SU-DHL-6 (cell line): Measurements from ENCODE around the gene RAD51B.

Experiments used
- H2AFZ ChIP-seq: fragments of 200-600 bp; sonication (generic); 2 replicates; pipeline ENCODE4 v1.6.1; 2014; ENCODE audit warnings: low read depth, mild to moderate bottlenecking, moderate library complexity, mixed read lengths, antibody characterized with exemption, low read length; ENCODE audit not compliant: severe bottlenecking
- H3F3A ChIP-seq: fragments of 200-600 bp; shearing (Covaris generic); 2 replicates; pipeline ENCODE4 v1.6.0; 2016; ENCODE audit warnings: antibody characterized with exemption, mild to moderate bottlenecking; ENCODE audit not compliant: insufficient read depth
- H3K27ac ChIP-seq: fragments of 200-600 bp; sonication (generic); 2 replicates; pipeline ENCODE4 v1.5.1; 2016; ENCODE audit warnings: low read depth, mild to moderate bottlenecking, low read length, moderate library complexity, mixed read lengths
- H3K27me3 ChIP-seq: fragments of 200-600 bp; sonication (generic), shearing (Covaris generic); 2 replicates; pipeline ENCODE4 v1.6.0; 2014; ENCODE audit warnings: mild to moderate bottlenecking, low read length
- H3K36me3 ChIP-seq: fragments of 200-600 bp; sonication (generic); 2 replicates; pipeline ENCODE4 v1.6.1; 2014; ENCODE audit warnings: mild to moderate bottlenecking, low read length, mixed read lengths
- H3K4me2 ChIP-seq: fragments of 300-600, 200-600 bp; shearing (Covaris generic), sonication (generic); 2 replicates; pipeline ENCODE4 v1.6.0; 2014; ENCODE audit warnings: low read length, low read depth, mild to moderate bottlenecking; ENCODE audit not compliant: poor library complexity, severe bottlenecking
- H3K4me3 ChIP-seq: fragments of 200-600 bp; sonication (generic); 2 replicates; pipeline ENCODE4 v1.5.1; 2014; ENCODE audit warnings: antibody characterized with exemption, low read length, mild to moderate bottlenecking, mixed read lengths; ENCODE audit not compliant: insufficient read depth, poor library complexity, severe bottlenecking
- H3K79me2 ChIP-seq: fragments of 200-600 bp; sonication (generic); 2 replicates; pipeline ENCODE4 v1.6.1; 2014; ENCODE audit warnings: mild to moderate bottlenecking, low read length, moderate library complexity; ENCODE audit not compliant: insufficient read depth
- H3K9ac ChIP-seq: fragments of 200-600 bp; sonication (generic); 2 replicates; pipeline ENCODE4 v1.7.0; 2014; ENCODE audit warnings: mild to moderate bottlenecking, low read length
- H3K9me2 ChIP-seq: fragments of 200-600 bp; sonication (generic); replicated peaks from 2 replicates; pipeline ENCODE4 v1.6.1; 2014; ENCODE audit warnings: low read length; ENCODE audit not compliant: insufficient read depth
- H3K9me3 ChIP-seq: fragments of 200-600 bp; sonication (generic); 2 replicates; pipeline ENCODE4 v1.6.1; 2014; ENCODE audit warnings: low read length, mixed read lengths; ENCODE audit not compliant: insufficient read depth
- H4K20me1 ChIP-seq: fragments of 200-600 bp; sonication (generic); 2 replicates; pipeline ENCODE4 v1.6.1; 2014; ENCODE audit warnings: low read depth, mild to moderate bottlenecking, antibody characterized with exemption, low read length, moderate library complexity, mixed read lengths
- EZH2phosphoT487 ChIP-seq: fragments of 200-600 bp; sonication (generic), shearing (Covaris generic); conservative IDR thresholded peaks from 2 replicates; pipeline ENCODE4 v1.6.1; 2018; ENCODE audit warnings: mild to moderate bottlenecking, antibody characterized with exemption, low read length, moderate library complexity, mixed read lengths
- TF ChIP-seq, protein P1 (sequence below): fragments of 200-600 bp; sonication (generic); IDR thresholded peaks from one replicate; pipeline ENCODE4 v1.5.1; 2017; ENCODE audit warnings: antibody characterized with exemption, mild to moderate bottlenecking, low read length, moderate library complexity; ENCODE audit not compliant: insufficient read depth, poor library complexity, severe bottlenecking

Gene RAD51B

DNA sequence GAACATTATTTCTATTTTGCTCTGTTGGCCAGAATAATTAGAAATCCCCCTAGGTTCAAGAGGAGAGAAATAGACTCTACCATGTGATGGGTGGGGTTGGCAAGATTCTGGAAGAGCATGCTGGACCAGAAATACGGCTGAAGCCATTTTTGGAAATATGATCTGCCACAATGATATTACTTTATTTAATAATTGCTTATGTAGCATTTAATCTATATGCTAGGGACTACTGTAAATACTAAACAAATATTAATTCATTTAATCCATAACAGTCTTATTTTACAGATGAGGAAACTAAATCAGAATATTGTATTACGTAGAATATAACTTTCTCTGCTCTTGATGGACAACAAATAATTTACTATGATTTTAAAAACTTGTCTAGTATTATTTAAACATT is 193.7 kb downstream of the RAD51B start:
- Histone ChIP-seq H3K9me3 (no peaks in the 10 kb centered on the region), H3K9me2 (no peaks in the 10 kb centered on the region), H3K79me2 (no peaks in the 10 kb centered on the region), H3K4me2 (no peak overlapping the region), H3F3A (no peaks in the 10 kb centered on the region), H3K27me3 (no peaks in the 10 kb centered on the region), H3K27ac (no peak overlapping the region), H4K20me1 (no peaks in the 10 kb centered on the region), H2AFZ (no peak overlapping the region), H3K36me3 (no peaks in the 10 kb centered on the region), H3K9ac (no peak overlapping the region), H3K4me3 (no peak overlapping the region)
- no peak for TF ChIP-seq EZH2phosphoT487
- TF ChIP-seq, protein P1, sequence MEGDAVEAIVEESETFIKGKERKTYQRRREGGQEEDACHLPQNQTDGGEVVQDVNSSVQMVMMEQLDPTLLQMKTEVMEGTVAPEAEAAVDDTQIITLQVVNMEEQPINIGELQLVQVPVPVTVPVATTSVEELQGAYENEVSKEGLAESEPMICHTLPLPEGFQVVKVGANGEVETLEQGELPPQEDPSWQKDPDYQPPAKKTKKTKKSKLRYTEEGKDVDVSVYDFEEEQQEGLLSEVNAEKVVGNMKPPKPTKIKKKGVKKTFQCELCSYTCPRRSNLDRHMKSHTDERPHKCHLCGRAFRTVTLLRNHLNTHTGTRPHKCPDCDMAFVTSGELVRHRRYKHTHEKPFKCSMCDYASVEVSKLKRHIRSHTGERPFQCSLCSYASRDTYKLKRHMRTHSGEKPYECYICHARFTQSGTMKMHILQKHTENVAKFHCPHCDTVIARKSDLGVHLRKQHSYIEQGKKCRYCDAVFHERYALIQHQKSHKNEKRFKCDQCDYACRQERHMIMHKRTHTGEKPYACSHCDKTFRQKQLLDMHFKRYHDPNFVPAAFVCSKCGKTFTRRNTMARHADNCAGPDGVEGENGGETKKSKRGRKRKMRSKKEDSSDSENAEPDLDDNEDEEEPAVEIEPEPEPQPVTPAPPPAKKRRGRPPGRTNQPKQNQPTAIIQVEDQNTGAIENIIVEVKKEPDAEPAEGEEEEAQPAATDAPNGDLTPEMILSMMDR: no peak

DNA sequence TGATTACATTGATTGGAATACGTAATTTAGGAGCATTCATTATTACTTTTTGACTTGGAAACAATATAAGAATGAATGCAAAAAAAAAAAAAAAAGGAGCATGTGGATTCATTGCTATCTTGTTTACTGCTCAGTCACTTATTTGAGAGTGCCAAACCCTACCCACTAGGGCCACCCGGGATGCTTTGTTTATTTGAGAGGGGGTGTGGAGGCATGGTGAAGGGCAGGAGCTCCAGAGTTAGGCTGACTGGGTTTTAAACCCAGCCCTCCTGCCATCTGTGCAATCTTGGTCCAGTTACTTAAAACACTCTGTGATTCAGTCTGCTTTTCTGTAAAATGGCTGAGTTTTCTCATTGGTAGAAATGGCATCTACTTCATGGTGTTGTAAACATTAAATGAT is 195.2 kb downstream of the RAD51B start:
- TF ChIP-seq, protein P1: no peak
- TF ChIP-seq EZH2phosphoT487: no peak
- Histone ChIP-seq H3K9me3 (no peaks in the 10 kb centered on the region), H3K36me3 (no peaks in the 10 kb centered on the region), H3K27me3 (no peaks in the 10 kb centered on the region), H3K27ac (no peak overlapping the region), H3K79me2 (no peaks in the 10 kb centered on the region), H3F3A (no peaks in the 10 kb centered on the region), H3K9ac (no peak overlapping the region), H3K9me2 (no peaks in the 10 kb centered on the region), H4K20me1 (no peaks in the 10 kb centered on the region), H2AFZ (no peak overlapping the region), H3K4me3 (no peak overlapping the region), H3K4me2 (no peak overlapping the region)

DNA sequence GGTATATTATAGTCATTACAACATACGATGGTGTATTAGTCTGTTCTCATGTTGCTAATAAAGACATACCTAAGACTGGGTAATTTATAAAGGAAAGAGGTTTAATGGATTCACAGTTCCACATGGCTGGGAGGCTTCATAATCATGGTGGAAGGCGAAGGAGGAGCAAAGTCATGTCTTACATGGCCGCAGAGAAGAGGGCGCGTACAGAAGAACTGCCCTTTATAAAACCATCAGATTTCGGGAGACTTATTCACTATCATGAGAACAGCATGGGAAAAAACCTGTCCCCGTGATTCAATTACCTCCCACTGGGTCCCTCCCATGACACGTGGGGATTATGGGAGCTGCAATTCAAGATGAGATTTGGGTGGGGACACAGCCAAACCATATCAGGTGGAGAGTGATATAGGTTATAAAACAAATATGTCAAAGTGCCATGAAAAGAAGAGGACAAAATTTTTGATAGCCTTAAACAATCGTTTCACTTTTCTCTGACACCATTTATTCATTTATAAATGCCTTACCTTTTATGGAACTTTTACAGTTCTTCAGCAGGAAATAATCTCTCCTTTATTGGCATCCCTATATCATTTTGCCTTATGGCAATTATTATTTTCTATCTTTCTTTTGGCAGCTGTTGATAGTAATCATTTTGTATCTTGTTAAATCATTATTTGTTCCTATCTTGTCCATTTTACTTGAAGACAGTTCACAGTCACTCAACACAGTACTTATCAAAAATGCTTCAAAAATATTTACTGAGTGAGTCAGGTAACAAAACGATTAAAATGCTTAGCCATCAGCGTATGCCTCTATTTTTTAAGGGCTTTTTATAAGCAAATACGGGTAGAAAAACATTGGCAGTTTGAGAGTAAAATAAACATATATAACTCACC is 196.0 kb downstream of the RAD51B start:
- Histone ChIP-seq H3K9me3 (no peaks in the 10 kb centered on the region), H3K36me3 (no peaks in the 10 kb centered on the region), H3K4me3 (no peak overlapping the region), H3F3A (no peaks in the 10 kb centered on the region), H3K27me3 (no peaks in the 10 kb centered on the region), H3K9me2 (no peaks in the 10 kb centered on the region), H3K9ac (no peak overlapping the region), H3K27ac (no peak overlapping the region), H2AFZ (no peak overlapping the region), H4K20me1 (no peaks in the 10 kb centered on the region), H3K79me2 (no peaks in the 10 kb centered on the region), H3K4me2 (no peak overlapping the region)
- no peak for TF ChIP-seq EZH2phosphoT487
- TF ChIP-seq, protein P1: no peak
